GM19023 (cell line): Measurements from ENCODE around the gene DDN.
A peak's percentile ranks its signal among the peaks of the same experiment; 100 is the strongest.

Experiments
- ATAC-seq: cut with Tn5 transposase; IDR thresholded peaks from one replicate; pipeline ENCODE4 v1.9.1; 2021; ENCODE audit warnings: mild to moderate bottlenecking, moderate library complexity; ENCODE audit not compliant: unreplicated experiment

DDN gene

GRCh38 chr12:49032276-49032675 is 33.1 kb upstream of the DDN start:
- no peak for ATAC-seq

- ATAC-seq: no peak
Observed at GRCh38 chr12:49031573-49032161, 32.5 kb upstream of the DDN start.

GRCh38 chr12:49030714-49031572 is 31.8 kb upstream of the DDN start:
- ATAC-seq: no peak

- no peak for ATAC-seq
Observed at GRCh38 chr12:49030119-49030518, 30.9 kb upstream of the DDN start.

GRCh38 chr12:49028666-49029275 is 29.6 kb upstream of the DDN start:
- ATAC-seq: no peak

- no peak for ATAC-seq
Observed at GRCh38 chr12:49027846-49028555, 28.8 kb upstream of the DDN start.

- ATAC-seq: no peak
Observed at GRCh38 chr12:49026678-49027480, 27.7 kb upstream of the DDN start.

GRCh38 chr12:49026101-49026500 is 26.9 kb upstream of the DDN start:
- no peak for ATAC-seq

- no peak for ATAC-seq
Observed at GRCh38 chr12:49025463-49025862, 26.3 kb upstream of the DDN start.

GRCh38 chr12:49024543-49024942 is 25.4 kb upstream of the DDN start:
- no peak for ATAC-seq

- ATAC-seq: no peak
Observed at GRCh38 chr12:49023812-49024211, 24.6 kb upstream of the DDN start.

- ATAC-seq: no peak
Observed at GRCh38 chr12:49022558-49023178, 23.5 kb upstream of the DDN start.

- no peak for ATAC-seq
Observed at GRCh38 chr12:49021292-49021915, 22.2 kb upstream of the DDN start.

- no peak for ATAC-seq
Observed at GRCh38 chr12:49020441-49020840, 21.3 kb upstream of the DDN start.

- ATAC-seq: no peak
Observed at GRCh38 chr12:49019443-49020324, 20.5 kb upstream of the DDN start.

GRCh38 chr12:49019120-49019430 is 19.9 kb upstream of the DDN start:
- ATAC-seq: peak; percentile 15

- peak; percentile 86 for ATAC-seq
Observed at GRCh38 chr12:49018261-49019119, 19.3 kb upstream of the DDN start, which contains the start of gene PRKAG1. Gene PRKAG1 (minus strand): TSS chr12:49018776. CDS start chr12:49018740, 36 bp downstream.

GRCh38 chr12:49017891-49018260 is 18.7 kb upstream of the DDN start:
- peak; percentile 14 for ATAC-seq
